HG03457 (cell line): ENCODE data around the gene L3MBTL4.

Experiments used
- ATAC-seq: cut with Tn5 transposase; IDR thresholded peaks from one replicate; pipeline ENCODE4 v1.9.1; 2021; ENCODE audit warnings: moderate number of reproducible peaks; ENCODE audit not compliant: unreplicated experiment

Gene L3MBTL4

GRCh38 chr18:5937795-5938194 lies 476.9 kb downstream of the L3MBTL4 start:
- no peak for ATAC-seq

GRCh38 chr18:5937121-5937520 lies 477.6 kb downstream of the L3MBTL4 start:
- no peak for ATAC-seq

- no peak for ATAC-seq
Measured at GRCh38 chr18:5930789-5931188, 483.9 kb downstream of the L3MBTL4 start.

- no peak for ATAC-seq
Measured at GRCh38 chr18:5918205-5918858, 496.4 kb downstream of the L3MBTL4 start.

GRCh38 chr18:5914951-5915350 lies 499.8 kb downstream of the L3MBTL4 start:
- no peak for ATAC-seq

- no peak for ATAC-seq
Measured at GRCh38 chr18:5914016-5914415, 500.7 kb downstream of the L3MBTL4 start.

GRCh38 chr18:5912566-5912965 lies 502.1 kb downstream of the L3MBTL4 start:
- no peak for ATAC-seq

GRCh38 chr18:5909125-5909524 lies 505.6 kb downstream of the L3MBTL4 start:
- ATAC-seq, result no peak
